Loucy (cell line): ENCODE results near the gene ZFHX2.

ENCODE experiments used
- EZH2phosphoT487 ChIP-seq: fragments of 200-600 bp; IDR thresholded peaks from 2 replicates; pipeline ENCODE4 v1.6.1; 2018; ENCODE audit warnings: antibody characterized with exemption, mild to moderate bottlenecking, moderate library complexity, borderline replicate concordance
- TF ChIP-seq, protein P1 (sequence below): fragments of 200-600 bp; sonication (generic); conservative IDR thresholded peaks from 2 replicates; pipeline ENCODE4 v1.5.1; 2014; ENCODE audit warnings: mild to moderate bottlenecking, antibody characterized with exemption, low read length

- TF ChIP-seq, protein P1, sequence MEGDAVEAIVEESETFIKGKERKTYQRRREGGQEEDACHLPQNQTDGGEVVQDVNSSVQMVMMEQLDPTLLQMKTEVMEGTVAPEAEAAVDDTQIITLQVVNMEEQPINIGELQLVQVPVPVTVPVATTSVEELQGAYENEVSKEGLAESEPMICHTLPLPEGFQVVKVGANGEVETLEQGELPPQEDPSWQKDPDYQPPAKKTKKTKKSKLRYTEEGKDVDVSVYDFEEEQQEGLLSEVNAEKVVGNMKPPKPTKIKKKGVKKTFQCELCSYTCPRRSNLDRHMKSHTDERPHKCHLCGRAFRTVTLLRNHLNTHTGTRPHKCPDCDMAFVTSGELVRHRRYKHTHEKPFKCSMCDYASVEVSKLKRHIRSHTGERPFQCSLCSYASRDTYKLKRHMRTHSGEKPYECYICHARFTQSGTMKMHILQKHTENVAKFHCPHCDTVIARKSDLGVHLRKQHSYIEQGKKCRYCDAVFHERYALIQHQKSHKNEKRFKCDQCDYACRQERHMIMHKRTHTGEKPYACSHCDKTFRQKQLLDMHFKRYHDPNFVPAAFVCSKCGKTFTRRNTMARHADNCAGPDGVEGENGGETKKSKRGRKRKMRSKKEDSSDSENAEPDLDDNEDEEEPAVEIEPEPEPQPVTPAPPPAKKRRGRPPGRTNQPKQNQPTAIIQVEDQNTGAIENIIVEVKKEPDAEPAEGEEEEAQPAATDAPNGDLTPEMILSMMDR, result peak; percentile 65
- no peak for TF ChIP-seq EZH2phosphoT487
Measured at GRCh38 chr14:23568600-23569331, 17.2 kb upstream of the ZFHX2 start.
